CD4-positive, alpha-beta T cell treated with Interferon gamma for 1 hour (primary cell): ENCODE data around the gene SEPTIN2.
A peak's percentile ranks its signal among the peaks of the same experiment; 100 is the strongest.
"Not testable (repeated sequence)": the region's sequence is repeated elsewhere in the genome, so short reads cannot be mapped to it uniquely, and the experiment has no call there.

Experiments
- DNase-seq: peaks from one replicate; pipeline ENCODE4 v3.0.0-alpha.2; 2020

Gene SEPTIN2

GRCh38 chr2:241315879-241316631 is at the start of gene SEPTIN2:
TSS of gene SEPTIN2 (plus strand) at chr2:241315925. CDS start at chr2:241324233, 8,308 bp downstream.
- DNase-seq = peak; percentile 82

GRCh38 chr2:241267249-241268067 is 48.3 kb upstream of the SEPTIN2 start:
- DNase-seq = no peak

- DNase-seq = no peak
These were observed 47.4 kb upstream of the SEPTIN2 start for GRCh38 chr2:241268306-241268705.

GRCh38 chr2:241268716-241269445 is 46.8 kb upstream of the SEPTIN2 start:
- DNase-seq = no peak

GRCh38 chr2:241269707-241270520 is 45.8 kb upstream of the SEPTIN2 start:
- DNase-seq = no peak

- no peak for DNase-seq
These were observed 45.2 kb upstream of the SEPTIN2 start for GRCh38 chr2:241270531-241270930.

GRCh38 chr2:241271706-241272302 is 43.9 kb upstream of the SEPTIN2 start:
- DNase-seq = peak; percentile 48

- DNase-seq = peak; percentile 53
These were observed 43.2 kb upstream of the SEPTIN2 start for GRCh38 chr2:241272303-241273209.

GRCh38 chr2:241273210-241274020 is 42.3 kb upstream of the SEPTIN2 start:
- no peak for DNase-seq

- DNase-seq = no peak
These were observed 41.6 kb upstream of the SEPTIN2 start for GRCh38 chr2:241274127-241274526.

- no peak for DNase-seq
These were observed 40.2 kb upstream of the SEPTIN2 start for GRCh38 chr2:241275504-241275903.

GRCh38 chr2:241275910-241276309 is 39.8 kb upstream of the SEPTIN2 start:
- DNase-seq = no peak

- not testable (repeated sequence) for DNase-seq
These were observed 37.4 kb upstream of the SEPTIN2 start for GRCh38 chr2:241278306-241278705.

- no peak for DNase-seq
These were observed 36.3 kb upstream of the SEPTIN2 start for GRCh38 chr2:241279413-241279812.

GRCh38 chr2:241279828-241280227 is 35.9 kb upstream of the SEPTIN2 start:
- no peak for DNase-seq

GRCh38 chr2:241280291-241280690 is 35.4 kb upstream of the SEPTIN2 start:
- no peak for DNase-seq

- DNase-seq = no peak
These were observed 33.2 kb upstream of the SEPTIN2 start for GRCh38 chr2:241282555-241282954.

- DNase-seq = no peak
These were observed 30.1 kb upstream of the SEPTIN2 start for GRCh38 chr2:241285596-241285995.

- DNase-seq = no peak
These were observed 29.2 kb upstream of the SEPTIN2 start for GRCh38 chr2:241286348-241287090.
